Endothelial cell of umbilical vein (primary cell): Measurements from ENCODE around the gene WNT7B. TPM values are rescaled to one million over a fixed set of nuclear protein-coding genes. Genes with fewer than 3 reads are reported as not detected.

Experiments
- BruUV-seq: library from RNA; stranded (reverse); fragments of 400-500 nt; replicated peaks from 2 replicates; lab custom pipeline; 2021; lab: Mats Ljungman, UMichigan
- CTCF ChIA-PET: fragments of 300-600, 350-600 bp; sonication (Branson Sonifier 250); formaldehyde crosslinking; loops from one replicate; lab custom pipeline; 2021; ENCODE audit warnings: antibody characterized with exemption, inconsistent platforms; lab: Charles Lee
- POLR2A ChIA-PET: fragments of 300-600, 350-600 bp; sonication (Branson Sonifier 250); formaldehyde crosslinking; loops from one replicate; lab custom pipeline; 2021; ENCODE audit warnings: antibody characterized with exemption, inconsistent platforms; lab: Charles Lee
- DNase-seq: peaks from one replicate; pipeline ENCODE4 v3.0.0-alpha.2; 2011; ENCODE audit warnings: low read depth, low spot score
- FAIRE-seq: peaks from 2 replicates; lab custom pipeline; 2011; peaks lifted over from hg19 to GRCh38; lab: Jason Lieb, UNC
- H2AFZ ChIP-seq: 2 replicates; pipeline ENCODE4 v1.6.0; 2012; ENCODE audit warnings: low read depth, low read length, control low read depth, inconsistent platforms
- H3K27ac ChIP-seq: 2 replicates; pipeline ENCODE4 v1.5.1; 2011; ENCODE audit warnings: low read depth, mild to moderate bottlenecking, control low read depth, low read length, moderate library complexity; ENCODE audit not compliant: insufficient read depth
- H3K27me3 ChIP-seq, 2 experiments: 2 replicates each; pipeline versions ENCODE4 v1.6.0 to v1.6.1; 2011; ENCODE audit warnings: low read length in 2 of 2, mixed read lengths in 1 of 2; ENCODE audit not compliant: control insufficient read depth in 2 of 2, insufficient read depth in 2 of 2
- H3K36me3 ChIP-seq, 2 experiments: 2 replicates in 1 of 2; 3 replicates in 1 of 2; pipeline ENCODE4 v1.5.1; 2011; ENCODE audit warnings: low read length in 2 of 2, mild to moderate bottlenecking in 1 of 2, moderate library complexity in 1 of 2; ENCODE audit not compliant: control insufficient read depth in 2 of 2, insufficient read depth in 2 of 2; ENCODE audit errors: extremely low read depth in 1 of 2
- H3K4me1 ChIP-seq: 3 replicates; pipeline ENCODE4 v1.5.1; 2011; ENCODE audit warnings: mild to moderate bottlenecking, low read length; ENCODE audit not compliant: control insufficient read depth, insufficient read depth; ENCODE audit errors: extremely low read depth
- H3K4me2 ChIP-seq: 2 replicates; pipeline ENCODE4 v1.6.1; 2011; ENCODE audit warnings: low read length, control low read depth, mixed read lengths; ENCODE audit not compliant: insufficient read depth
- H3K4me3 ChIP-seq, 3 experiments: fragments of 200-600 bp in 1 of 3; sonication (generic), shearing (Covaris generic) in 1 of 3; replicated peaks in 1 of 3; 2 replicates each; pipeline ENCODE4 v1.5.1; 2011 to 2016; ENCODE audit warnings: control low read depth in 3 of 3, low read length in 3 of 3, mild to moderate bottlenecking in 2 of 3, inconsistent platforms in 1 of 3, low read depth in 1 of 3, moderate library complexity in 1 of 3; ENCODE audit not compliant: insufficient read depth in 1 of 3
- H3K79me2 ChIP-seq: 2 replicates; pipeline ENCODE4 v1.6.0; 2012; ENCODE audit warnings: low read length, inconsistent platforms; ENCODE audit not compliant: control insufficient read depth, insufficient read depth
- H3K9ac ChIP-seq: replicated peaks from 2 replicates; pipeline ENCODE3; 2011; ENCODE audit warnings: low read length, control low read depth; ENCODE audit not compliant: insufficient read depth; ENCODE audit errors: extremely low read depth
- H3K9me1 ChIP-seq: replicated peaks from 3 replicates; pipeline ENCODE4 v1.6.0; 2011; ENCODE audit warnings: mild to moderate bottlenecking, low read length; ENCODE audit not compliant: control insufficient read depth, insufficient read depth; ENCODE audit errors: extremely low read depth
- H3K9me3 ChIP-seq: replicated peaks from 2 replicates; pipeline ENCODE4 v1.5.1; 2012; ENCODE audit warnings: low read length, inconsistent platforms; ENCODE audit not compliant: control insufficient read depth, insufficient read depth
- H4K20me1 ChIP-seq: replicated peaks from 2 replicates; pipeline ENCODE3; 2011; ENCODE audit warnings: mild to moderate bottlenecking, low read length; ENCODE audit not compliant: control insufficient read depth, insufficient read depth; ENCODE audit errors: extremely low read depth
- EZH2 ChIP-seq: IDR thresholded peaks from 2 replicates; pipeline ENCODE4 v1.6.1; 2012; ENCODE audit warnings: borderline replicate concordance, low read depth, mild to moderate bottlenecking, moderate library complexity, low read length, inconsistent platforms; ENCODE audit not compliant: severe bottlenecking
- FOS ChIP-seq: IDR thresholded peaks from 2 replicates; pipeline ENCODE4 v1.6.1; 2011; ENCODE audit warnings: mild to moderate bottlenecking, low read length, moderate library complexity, borderline replicate concordance; ENCODE audit not compliant: insufficient read depth
- GATA2 ChIP-seq: IDR thresholded peaks from 2 replicates; pipeline ENCODE4 v1.7.0; 2011; ENCODE audit warnings: low read depth, mild to moderate bottlenecking, moderate library complexity, mixed read lengths, low read length; ENCODE audit not compliant: insufficient read length, insufficient read depth
- JUN ChIP-seq: IDR thresholded peaks from 2 replicates; pipeline ENCODE4 v1.6.1; 2011; ENCODE audit warnings: borderline replicate concordance, low read depth; ENCODE audit not compliant: insufficient read length, insufficient read depth
- MYC ChIP-seq: IDR thresholded peaks from one replicate; pipeline ENCODE4 v1.6.1; 2011; ENCODE audit warnings: mild to moderate bottlenecking, low read depth, low read length
- POLR2A ChIP-seq: IDR thresholded peaks from 2 replicates; pipeline ENCODE4 v1.6.1; 2012; ENCODE audit warnings: low read depth, mild to moderate bottlenecking, control low read depth, low read length
- POLR2AphosphoS5 ChIP-seq: IDR thresholded peaks from 2 replicates; pipeline ENCODE4 v1.6.1; 2012; ENCODE audit warnings: low read depth, mild to moderate bottlenecking, control low read depth, low read length, moderate library complexity; ENCODE audit not compliant: insufficient read depth
- dilution Hi-C: fragments of 300-500 bp; cut with MboI; formaldehyde crosslinking; loops from one replicate; pipeline ENCODE4 v1.15.0; 2019; ENCODE audit warnings: low sequenced_read_pairs; ENCODE audit not compliant: extremely low pct_ligation_motif_present
- intact Hi-C: fragments of 100-400 bp; cut with micrococcal nuclease; formaldehyde crosslinking; loops from one replicate; pipeline ENCODE4 v1.10.0; 2022
- polyA plus RNA-seq, 4 experiments: library from polyadenylated mRNA; depleted of rRNA in 3 of 4; stranded (reverse) in 3 of 4; unstranded in 1 of 4; fragments of >200 nt; gene quantifications; 2 replicates each; pipeline versions ENCODE4 v1.2.1 to v1.2.3, GENCODE V29; 2011 to 2012; ENCODE audit warnings: missing spikeins in 1 of 4
- total RNA-seq: library from RNA; stranded (reverse); gene quantifications from 2 replicates; pipeline ENCODE4 v1.2.3, GENCODE V29; 2021
- TF ChIP-seq, protein P1 (sequence below), 2 donors: IDR thresholded peaks; 1 replicate in 1 of 2; 2 replicates in 1 of 2; pipeline ENCODE4 v1.5.1; 2011; ENCODE audit warnings: low read length in 2 of 2, mild to moderate bottlenecking in 2 of 2, moderate library complexity in 2 of 2, control low read depth in 1 of 2, inconsistent platforms in 1 of 2, low read depth in 1 of 2; ENCODE audit not compliant: insufficient read depth in 1 of 2; ENCODE audit errors: extremely low read depth in 1 of 2
- TF ChIP-seq, protein P2 (sequence below): IDR thresholded peaks from 2 replicates; pipeline ENCODE4 v1.6.1; 2011; ENCODE audit not compliant: insufficient read depth, insufficient read length

WNT7B gene
- total and polyA plus RNA-seq, 2 donors (not counting 3 experiments of a cell fraction or from before 2014, with no cell fraction given) = not detected

- H3K27ac ChIP-seq = no peak overlapping the region
- H3K79me2 ChIP-seq = no peaks in the 10 kb centered on the region
- H3K4me2 ChIP-seq = no peak overlapping the region
- H2AFZ ChIP-seq = no peak overlapping the region
- no peak overlapping the region for H3K9ac ChIP-seq
- H3K9me1 ChIP-seq = no peaks in the 10 kb centered on the region
- no peaks in the 10 kb centered on the region for H3K27me3 ChIP-seq
- H3K9me3 ChIP-seq = no peaks in the 10 kb centered on the region
- TF ChIP-seq GATA2 (no peak), MYC (no peak), POLR2A (no peak), JUN (no peak), EZH2 (no peak), POLR2AphosphoS5 (no peak), FOS (no peak)
- TF ChIP-seq, protein P1, sequence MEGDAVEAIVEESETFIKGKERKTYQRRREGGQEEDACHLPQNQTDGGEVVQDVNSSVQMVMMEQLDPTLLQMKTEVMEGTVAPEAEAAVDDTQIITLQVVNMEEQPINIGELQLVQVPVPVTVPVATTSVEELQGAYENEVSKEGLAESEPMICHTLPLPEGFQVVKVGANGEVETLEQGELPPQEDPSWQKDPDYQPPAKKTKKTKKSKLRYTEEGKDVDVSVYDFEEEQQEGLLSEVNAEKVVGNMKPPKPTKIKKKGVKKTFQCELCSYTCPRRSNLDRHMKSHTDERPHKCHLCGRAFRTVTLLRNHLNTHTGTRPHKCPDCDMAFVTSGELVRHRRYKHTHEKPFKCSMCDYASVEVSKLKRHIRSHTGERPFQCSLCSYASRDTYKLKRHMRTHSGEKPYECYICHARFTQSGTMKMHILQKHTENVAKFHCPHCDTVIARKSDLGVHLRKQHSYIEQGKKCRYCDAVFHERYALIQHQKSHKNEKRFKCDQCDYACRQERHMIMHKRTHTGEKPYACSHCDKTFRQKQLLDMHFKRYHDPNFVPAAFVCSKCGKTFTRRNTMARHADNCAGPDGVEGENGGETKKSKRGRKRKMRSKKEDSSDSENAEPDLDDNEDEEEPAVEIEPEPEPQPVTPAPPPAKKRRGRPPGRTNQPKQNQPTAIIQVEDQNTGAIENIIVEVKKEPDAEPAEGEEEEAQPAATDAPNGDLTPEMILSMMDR (IDR thresholded peaks at IDR 0.05; ENCODE audit: extremely low read depth in 1 of 2, insufficient read depth in 1 of 2, low read depth in 1 of 2, low read length in 2 of 2) = no peak
- TF ChIP-seq, protein P2, sequence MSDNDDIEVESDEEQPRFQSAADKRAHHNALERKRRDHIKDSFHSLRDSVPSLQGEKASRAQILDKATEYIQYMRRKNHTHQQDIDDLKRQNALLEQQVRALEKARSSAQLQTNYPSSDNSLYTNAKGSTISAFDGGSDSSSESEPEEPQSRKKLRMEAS = no peak
- intact Hi-C loops = no loop called here
- H3K36me3 ChIP-seq = no peaks in the 10 kb centered on the region
- POLR2A ChIA-PET = no interaction called here
- FAIRE-seq (no peak), DNase-seq (no peak)
- no peaks in the 10 kb centered on the region for H3K4me1 ChIP-seq
- BruUV-seq = no TSS peak
- CTCF ChIA-PET = no interaction called here
- H4K20me1 ChIP-seq = no peaks in the 10 kb centered on the region
- dilution Hi-C loops = no loop called here
- no peak overlapping the region for H3K4me3 ChIP-seq
Measured at GRCh38 chr22:45963821-45964220, 13.1 kb downstream of the WNT7B start.
